Measurements from ENCODE around the gene SCAF4. TPM values are rescaled to one million over a fixed set of nuclear protein-coding genes. Genes with fewer than 3 reads are reported as not detected.

SCAF4 gene
- total RNA-seq, 1 donor from 2014 or later, result 32.7 TPM

DNA sequence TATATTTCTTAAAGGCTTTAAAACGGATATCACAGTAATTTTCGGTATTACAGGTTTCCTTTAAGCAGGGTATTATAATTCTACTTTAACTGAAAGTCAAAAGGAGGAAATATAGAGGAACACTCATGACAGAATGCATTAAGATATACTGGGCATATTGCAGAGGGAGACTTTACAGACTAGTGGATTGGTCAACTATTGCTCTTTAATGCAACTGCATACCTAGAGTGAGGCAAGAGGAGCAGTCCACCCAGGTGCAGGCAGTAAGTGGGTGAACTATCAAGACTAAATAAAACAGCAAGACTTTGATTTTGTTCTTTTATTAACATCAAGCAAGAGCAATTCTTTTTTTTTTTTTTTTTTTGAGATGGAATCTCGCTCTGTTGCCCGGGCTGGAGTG lies 10.5 kb downstream of the SCAF4 start:
- Histone ChIP-seq H3K9me3 (no peaks in the 10 kb centered on the region), H3K4me3 (no peak overlapping the region), H3K4me1 (no peaks in the 10 kb centered on the region), H3K27me3 (no peaks in the 10 kb centered on the region), H3K27ac (no peak overlapping the region), H3K36me3 (no peaks in the 10 kb centered on the region)
- ATAC-seq (no peak), DNase-seq (no peak)
- intact Hi-C loops (cut with DNase I), result no loop called here
- TF ChIP-seq CTCF (IDR thresholded peaks at IDR 0.05), result no peak

DNA sequence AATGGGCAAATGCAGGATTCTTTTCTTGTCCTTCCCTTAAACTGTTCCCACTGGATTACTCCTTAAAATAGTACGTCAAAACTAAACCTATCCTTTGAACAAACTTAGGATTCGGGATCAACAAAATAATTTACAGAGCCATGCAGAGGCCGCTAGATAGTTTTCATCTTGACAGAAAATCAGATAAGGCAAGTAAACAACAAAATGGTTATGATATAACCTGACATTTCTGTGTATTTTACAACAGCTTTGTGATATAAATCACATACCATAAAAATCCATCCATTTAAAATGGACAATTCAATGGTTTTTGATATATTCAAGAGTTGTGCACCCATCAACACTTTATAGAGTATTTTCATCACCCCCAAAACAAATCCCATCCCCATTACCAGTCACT lies 11.2 kb downstream of the SCAF4 start:
- no peak overlapping the region for H3K4me3 ChIP-seq
- ATAC-seq (no peak), DNase-seq (no peak)
- intact Hi-C loops (cut with DNase I), result no loop called here
- no peak overlapping the region for H3K27ac ChIP-seq
- H3K27me3 ChIP-seq, result no peaks in the 10 kb centered on the region
- H3K36me3 ChIP-seq, result no peaks in the 10 kb centered on the region
- no peak for TF ChIP-seq CTCF (IDR thresholded peaks at IDR 0.05)
- no peaks in the 10 kb centered on the region for H3K9me3 ChIP-seq
- no peaks in the 10 kb centered on the region for H3K4me1 ChIP-seq

DNA sequence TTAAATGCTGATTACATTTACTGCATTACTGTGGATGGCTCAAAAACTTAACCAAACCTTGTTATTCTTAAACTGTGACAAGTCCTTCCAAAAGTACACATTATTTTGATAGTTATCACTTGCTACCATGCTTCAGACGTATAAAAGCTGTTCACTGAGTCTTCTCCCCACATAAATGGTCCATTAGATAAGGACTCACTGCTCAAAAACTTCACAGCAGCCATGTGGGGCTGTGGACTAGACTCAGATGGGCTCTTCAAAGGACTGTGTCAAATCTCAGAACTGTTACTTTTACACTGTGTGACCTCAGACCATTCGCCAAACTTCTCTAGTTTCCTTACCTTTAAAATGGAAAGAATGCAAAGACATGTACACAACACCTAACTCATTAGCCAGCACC lies 11.6 kb downstream of the SCAF4 start:
- Histone ChIP-seq H3K36me3 (no peaks in the 10 kb centered on the region), H3K4me1 (peaks cover 3% of the 10 kb centered on the region), H3K27ac (no peak overlapping the region), H3K9me3 (no peaks in the 10 kb centered on the region), H3K4me3 (no peak overlapping the region), H3K27me3 (no peaks in the 10 kb centered on the region)
- DNase-seq, result no peak
- intact Hi-C loops (cut with DNase I), result no loop called here
- no peak for TF ChIP-seq CTCF (IDR thresholded peaks at IDR 0.05)
- ATAC-seq, result no peak

DNA sequence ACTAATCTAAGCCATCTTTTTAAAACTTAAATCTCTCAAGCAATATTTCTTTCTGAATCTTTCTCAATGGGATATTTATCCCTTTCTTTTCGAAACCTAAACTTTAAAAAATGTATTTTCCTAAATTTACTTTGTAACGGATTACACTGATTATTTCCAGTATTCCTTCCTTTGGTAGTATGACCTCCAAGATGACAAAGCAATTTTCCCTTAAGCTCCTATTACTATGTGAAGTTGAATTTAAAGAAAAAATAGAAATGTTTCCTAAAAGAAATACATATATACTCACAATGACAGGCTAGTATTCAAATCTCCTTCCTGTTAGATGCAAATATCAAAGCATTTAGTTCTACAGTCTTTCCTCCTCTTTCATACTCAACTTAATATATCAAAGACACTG lies 15.8 kb downstream of the SCAF4 start:
- no peak overlapping the region for H3K4me3 ChIP-seq
- no peaks in the 10 kb centered on the region for H3K36me3 ChIP-seq
- intact Hi-C loops (cut with DNase I), result no loop called here
- no peaks in the 10 kb centered on the region for H3K27me3 ChIP-seq
- H3K9me3 ChIP-seq, result no peaks in the 10 kb centered on the region
- no peak for ATAC-seq
- no peak for DNase-seq
- no peak for TF ChIP-seq CTCF (IDR thresholded peaks at IDR 0.05)
- peaks cover 6% of the 10 kb centered on the region for H3K4me1 ChIP-seq
- no peak overlapping the region for H3K27ac ChIP-seq

DNA sequence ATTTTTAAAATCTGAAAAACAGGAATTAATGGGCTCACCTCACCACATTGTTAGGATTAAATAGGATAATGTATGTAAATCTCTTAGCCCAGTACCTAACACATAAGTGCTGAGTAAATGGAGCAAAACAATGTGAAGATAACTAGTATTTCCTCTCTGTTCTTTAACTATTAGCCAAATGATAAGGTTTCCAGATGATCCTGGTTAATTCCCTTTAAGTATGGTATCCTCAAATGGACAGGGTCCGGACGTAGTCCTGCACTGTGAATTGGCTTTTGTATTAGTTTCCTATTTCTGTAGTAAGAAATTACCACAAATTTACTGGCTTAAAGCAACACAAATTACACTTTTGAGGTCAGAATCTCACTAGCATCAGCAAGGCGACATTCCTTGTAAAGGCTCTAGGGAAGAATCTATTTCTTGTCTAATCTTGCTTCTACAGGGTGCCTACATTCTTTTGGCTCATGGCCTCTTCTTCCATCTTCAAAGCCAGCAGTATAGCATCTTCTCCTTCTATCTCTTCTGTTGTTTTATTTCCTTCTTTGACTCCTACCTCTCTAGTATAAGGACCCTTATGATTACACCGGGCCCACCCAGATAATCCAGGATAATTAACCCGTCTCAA lies 17.1 kb downstream of the SCAF4 start:
- TF ChIP-seq CTCF (IDR thresholded peaks at IDR 0.05), result no peak
- ATAC-seq, result no peak
- no peak overlapping the region for H3K27ac ChIP-seq

More for the DNA sequence above, 17.1 kb downstream of the SCAF4 start:
- Histone ChIP-seq H3K9me3 (no peaks in the 10 kb centered on the region), H3K27me3 (no peaks in the 10 kb centered on the region), H3K4me3 (no peak overlapping the region), H3K4me1 (peaks cover 19% of the 10 kb centered on the region), H3K36me3 (no peaks in the 10 kb centered on the region)
- DNase-seq, result no peak
- intact Hi-C loops (cut with DNase I), result no loop called here

All from upper lobe of right lung (tissue), 1 donor.